HCT116 (cell line): ENCODE results near the gene ZFYVE27. TPM values are rescaled to one million over a fixed set of nuclear protein-coding genes. Genes with fewer than 3 reads are reported as not detected.

Experiments used
- ATAC-seq: fragments of 200-7000 bp; cut with Tn5 transposase; 2 replicates; pipeline ENCODE4 v1.9.1; 2020; ENCODE audit warnings: mild to moderate bottlenecking, moderate library complexity
- BruUV-seq: library from RNA; stranded (reverse); fragments of 400-500 nt; replicated peaks from 2 replicates; lab custom pipeline; 2021; lab: Mats Ljungman, UMichigan
- CTCF ChIA-PET: fragments of 300-600 bp; sonication (Branson Sonifier 250); formaldehyde crosslinking; loops from one replicate; lab custom pipeline; 2021; ENCODE audit warnings: antibody characterized with exemption; lab: Charles Lee
- POLR2A ChIA-PET: fragments of 300-600, 350-600 bp; sonication (Branson Sonifier 250); formaldehyde crosslinking; loops from one replicate; lab custom pipeline; 2021; ENCODE audit warnings: antibody characterized with exemption; lab: Charles Lee
- RAD21 ChIA-PET, 2 experiments: fragments of 300-600 bp; sonication (Branson Sonifier 250); formaldehyde crosslinking; loops; one replicate each; lab custom pipeline; 2023; ENCODE audit warnings: low total read pairs in 2 of 2; ENCODE audit not compliant: uncharacterized antibody in 2 of 2, unreplicated experiment in 2 of 2, low non-redundant PET in 1 of 2; lab: Charles Lee
- DNase-seq: peaks from one replicate; pipeline ENCODE4 v3.0.0-alpha.2; 2010; ENCODE audit warnings: low read depth, low spot score
- H2AFZ ChIP-seq: fragments of 200-600 bp; shearing (Covaris generic), sonication (generic); 2 replicates; pipeline ENCODE4 v1.6.1; 2017; ENCODE audit warnings: low read depth, mixed run types, mixed read lengths, antibody characterized with exemption, low read length; ENCODE audit not compliant: poor library complexity, severe bottlenecking
- H3K27ac ChIP-seq: 2 replicates; pipeline ENCODE4 v1.5.1; 2012; ENCODE audit warnings: low read depth, low read length
- H3K27me3 ChIP-seq: fragments of 200-600 bp; sonication (generic); 2 replicates; pipeline ENCODE4 v1.6.1; 2016; ENCODE audit warnings: mixed run types, low read length, mixed read lengths; ENCODE audit not compliant: insufficient read depth
- H3K36me3 ChIP-seq, 2 experiments: fragments of 200-500 bp in 1 of 2; fragments of 200-600 bp in 1 of 2; sonication (Bioruptor generic) in 1 of 2; sonication (generic) in 1 of 2; 2 replicates each; pipeline versions ENCODE4 v1.5.1 to v1.6.1; 2014 to 2016; ENCODE audit warnings: low read length in 2 of 2, inconsistent platforms in 1 of 2, mixed read lengths in 1 of 2, mixed run types in 1 of 2; ENCODE audit not compliant: insufficient read depth in 2 of 2, control insufficient read depth in 1 of 2
- H3K4me1 ChIP-seq, 2 experiments: fragments of 200-600 bp in 1 of 2; sonication (generic) in 1 of 2; 2 replicates each; pipeline versions ENCODE4 v1.5.1 to v1.6.1; 2012 to 2017; ENCODE audit warnings: low read length in 2 of 2, inconsistent platforms in 1 of 2, mild to moderate bottlenecking in 1 of 2, mixed read lengths in 1 of 2, mixed run types in 1 of 2, moderate library complexity in 1 of 2; ENCODE audit not compliant: insufficient read depth in 2 of 2, control insufficient read depth in 1 of 2
- H3K4me2 ChIP-seq: fragments of 200-600 bp; sonication (generic); 2 replicates; pipeline ENCODE4 v1.6.1; 2017; ENCODE audit warnings: mixed run types, low read length, mixed read lengths
- H3K4me3 ChIP-seq, 2 experiments: fragments of 200-600 bp in 1 of 2; sonication (generic) in 1 of 2; replicated peaks in 1 of 2; 2 replicates each; pipeline ENCODE4 v1.5.1; 2011 to 2016; ENCODE audit warnings: low read length in 2 of 2, control low read depth in 1 of 2, low read depth in 1 of 2, mild to moderate bottlenecking in 1 of 2, mixed read lengths in 1 of 2, mixed run types in 1 of 2
- H3K79me2 ChIP-seq: fragments of 200-600 bp; sonication (generic); 2 replicates; pipeline ENCODE4 v1.6.1; 2017; ENCODE audit warnings: mild to moderate bottlenecking, mixed run types, low read length, moderate library complexity, mixed read lengths; ENCODE audit not compliant: insufficient read depth
- H3K9ac ChIP-seq: fragments of 200-600 bp; sonication (generic); 2 replicates; pipeline ENCODE4 v1.6.1; 2016; ENCODE audit warnings: low read length, mixed read lengths
- H3K9me2 ChIP-seq: fragments of 200-600 bp; sonication (generic), shearing (Covaris generic); 2 replicates; pipeline ENCODE4 v1.6.1; 2017; ENCODE audit warnings: mixed run types, mild to moderate bottlenecking, moderate library complexity; ENCODE audit not compliant: insufficient read depth
- H3K9me3 ChIP-seq, 2 experiments: fragments of 200-500 bp in 1 of 2; fragments of 200-600 bp in 1 of 2; sonication (Bioruptor generic) in 1 of 2; sonication (generic) in 1 of 2; 2 replicates each; pipeline ENCODE4 v1.6.1; 2014 to 2017; ENCODE audit warnings: low read length in 2 of 2, mixed read lengths in 2 of 2, inconsistent platforms in 1 of 2, low read depth in 1 of 2, mild to moderate bottlenecking in 1 of 2, mixed run types in 1 of 2, moderate library complexity in 1 of 2; ENCODE audit not compliant: control insufficient read depth in 1 of 2, insufficient read depth in 1 of 2
- H4K20me1 ChIP-seq: fragments of 200-600 bp; sonication (generic), shearing (Covaris generic); 2 replicates; pipeline ENCODE4 v1.6.1; 2017; ENCODE audit warnings: mixed run types, mild to moderate bottlenecking, moderate library complexity; ENCODE audit not compliant: insufficient read depth
- CBX3 ChIP-seq: IDR thresholded peaks from 2 replicates; pipeline ENCODE4 v1.6.1; 2012; ENCODE audit warnings: low read depth
- EGR1 ChIP-seq: IDR thresholded peaks from 2 replicates; pipeline ENCODE4 v1.6.1; 2012; ENCODE audit warnings: low read depth
- ELF1 ChIP-seq: IDR thresholded peaks from 2 replicates; pipeline ENCODE4 v1.6.1; 2012; ENCODE audit warnings: low read depth, borderline replicate concordance
- EZH2 ChIP-seq: fragments of 200-600 bp; sonication (generic); IDR thresholded peaks from 2 replicates; pipeline ENCODE4 v1.6.1; 2017; ENCODE audit warnings: antibody characterized with exemption, mixed run types
- EZH2phosphoT487 ChIP-seq: fragments of 200-600 bp; IDR thresholded peaks from 2 replicates; pipeline ENCODE4 v1.6.1; 2018; ENCODE audit warnings: antibody characterized with exemption, borderline replicate concordance
- JUND ChIP-seq: IDR thresholded peaks from 2 replicates; pipeline ENCODE4 v1.6.1; 2012
- POLR2A ChIP-seq: IDR thresholded peaks from 2 replicates; pipeline ENCODE4 v1.7.0; 2011; ENCODE audit warnings: borderline replicate concordance; ENCODE audit not compliant: insufficient read depth, insufficient read length; ENCODE audit errors: extremely low read depth
- POLR2AphosphoS5 ChIP-seq: IDR thresholded peaks from 2 replicates; pipeline ENCODE4 v1.6.1; 2011; ENCODE audit warnings: mild to moderate bottlenecking, low read depth, low read length, moderate library complexity
- RAD21 ChIP-seq: IDR thresholded peaks from 2 replicates; pipeline ENCODE4 v1.6.1; 2012; ENCODE audit warnings: low read depth, mild to moderate bottlenecking
- SIN3A ChIP-seq: IDR thresholded peaks from 2 replicates; pipeline ENCODE4 v1.6.1; 2012; ENCODE audit warnings: low read depth
- intact Hi-C: fragments of 100-400 bp; cut with micrococcal nuclease; formaldehyde crosslinking; loops from 2 replicates; pipeline ENCODE4 v1.10.0; 2022
- total RNA-seq: library from RNA; stranded (reverse); gene quantifications from one replicate; pipeline ENCODE4 v1.2.1, GENCODE V29; 2021; ENCODE audit not compliant: unreplicated experiment
- TF ChIP-seq, protein P1 (sequence below), 3 experiments: fragments of 200-600 bp in 1 of 3; sonication (generic) in 1 of 3; IDR thresholded peaks in 2 of 3; conservative IDR thresholded peaks in 1 of 3; 2 replicates each; pipeline ENCODE4 v1.5.1; 2012 to 2017; ENCODE audit warnings: low read depth in 2 of 3, low read length in 2 of 3, antibody characterized with exemption in 1 of 3, borderline replicate concordance in 1 of 3, control low read depth in 1 of 3, mild to moderate bottlenecking in 1 of 3, mixed read lengths in 1 of 3, mixed run types in 1 of 3, moderate library complexity in 1 of 3; ENCODE audit not compliant: insufficient read depth in 1 of 3
- TF ChIP-seq, protein P2 (sequence below): IDR thresholded peaks from 2 replicates; pipeline ENCODE4 v1.6.1; 2011; ENCODE audit warnings: mild to moderate bottlenecking, low read length, moderate library complexity; ENCODE audit not compliant: insufficient replicate concordance; ENCODE audit errors: extremely low read depth
- TF ChIP-seq, protein P3 (sequence below): IDR thresholded peaks from 2 replicates; pipeline ENCODE4 v1.6.1; 2012; ENCODE audit warnings: low read depth

The ZFYVE27 gene
- total RNA-seq, 1 experiment from 2014 or later: 28.4 TPM

DNA sequence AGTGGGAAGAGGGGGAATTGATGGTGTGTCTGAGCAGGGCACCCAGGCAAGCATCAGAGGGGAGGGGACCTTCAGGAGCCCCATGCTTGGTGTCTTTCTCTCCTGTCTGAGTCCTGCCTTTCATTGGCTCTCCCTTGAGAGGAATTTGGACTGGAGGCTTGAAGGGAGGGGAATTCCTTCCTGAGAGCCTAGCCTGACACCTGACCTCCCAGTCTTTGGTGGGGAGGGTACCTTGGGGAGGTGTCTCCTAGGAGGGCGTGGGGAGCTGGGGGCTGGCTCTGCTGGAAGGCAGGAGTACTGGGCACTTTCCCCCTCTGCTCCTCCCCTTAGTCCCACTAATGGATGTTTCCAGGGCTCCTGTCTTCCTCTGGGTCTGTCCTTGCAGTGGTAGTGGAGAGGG lies 36.2 kb downstream of the ZFYVE27 start:
- POLR2A ChIA-PET: no interaction called here
- H3K27me3 ChIP-seq: no peaks in the 10 kb centered on the region
- intact Hi-C loops: no loop called here

DNA sequence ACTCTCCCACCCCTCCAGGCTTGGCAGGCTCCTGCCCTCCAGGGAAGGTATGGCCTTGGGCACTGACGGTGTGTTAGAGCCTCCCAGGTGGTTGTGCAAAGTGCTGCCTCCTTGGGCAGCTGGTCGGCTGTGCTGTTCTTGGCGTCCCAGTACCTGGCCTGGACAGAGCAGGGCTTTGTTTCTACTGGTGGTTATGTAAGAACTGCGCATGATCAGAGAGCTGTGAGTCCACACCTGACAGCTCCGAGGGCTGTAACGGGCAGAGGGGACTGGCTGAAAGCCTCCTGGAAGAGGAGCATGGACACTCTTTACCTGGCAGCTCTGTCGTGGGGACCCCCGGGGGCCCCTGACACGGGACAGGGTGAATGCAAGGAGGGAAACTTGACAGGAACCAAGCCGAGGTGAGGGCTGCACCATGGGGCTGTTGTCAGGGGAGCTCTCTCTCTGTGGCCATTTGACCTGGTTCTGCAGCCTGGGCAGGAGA lies 37.9 kb downstream of the ZFYVE27 start:
- Histone ChIP-seq H3K9me2 (no peaks in the 10 kb centered on the region), H3K27me3 (no peaks in the 10 kb centered on the region), H3K9me3 (no peaks in the 10 kb centered on the region), H3K79me2 (no peaks in the 10 kb centered on the region), H3K27ac (no peak overlapping the region), H3K4me2 (no peak overlapping the region), H3K9ac (no peak overlapping the region), H4K20me1 (no peaks in the 10 kb centered on the region), H3K4me3 (no peak overlapping the region), H3K36me3 (no peaks in the 10 kb centered on the region), H2AFZ (no peak overlapping the region), H3K4me1 (no peaks in the 10 kb centered on the region)
- intact Hi-C loops: no loop called here
- RAD21 ChIA-PET: no interaction called here
- DNase-seq (no peak), ATAC-seq (no peak)
- POLR2A ChIA-PET: no interaction called here
- BruUV-seq: no TSS peak
- CTCF ChIA-PET: no interaction called here
- TF ChIP-seq, protein P1, sequence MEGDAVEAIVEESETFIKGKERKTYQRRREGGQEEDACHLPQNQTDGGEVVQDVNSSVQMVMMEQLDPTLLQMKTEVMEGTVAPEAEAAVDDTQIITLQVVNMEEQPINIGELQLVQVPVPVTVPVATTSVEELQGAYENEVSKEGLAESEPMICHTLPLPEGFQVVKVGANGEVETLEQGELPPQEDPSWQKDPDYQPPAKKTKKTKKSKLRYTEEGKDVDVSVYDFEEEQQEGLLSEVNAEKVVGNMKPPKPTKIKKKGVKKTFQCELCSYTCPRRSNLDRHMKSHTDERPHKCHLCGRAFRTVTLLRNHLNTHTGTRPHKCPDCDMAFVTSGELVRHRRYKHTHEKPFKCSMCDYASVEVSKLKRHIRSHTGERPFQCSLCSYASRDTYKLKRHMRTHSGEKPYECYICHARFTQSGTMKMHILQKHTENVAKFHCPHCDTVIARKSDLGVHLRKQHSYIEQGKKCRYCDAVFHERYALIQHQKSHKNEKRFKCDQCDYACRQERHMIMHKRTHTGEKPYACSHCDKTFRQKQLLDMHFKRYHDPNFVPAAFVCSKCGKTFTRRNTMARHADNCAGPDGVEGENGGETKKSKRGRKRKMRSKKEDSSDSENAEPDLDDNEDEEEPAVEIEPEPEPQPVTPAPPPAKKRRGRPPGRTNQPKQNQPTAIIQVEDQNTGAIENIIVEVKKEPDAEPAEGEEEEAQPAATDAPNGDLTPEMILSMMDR (IDR thresholded peaks at IDR 0.05 in 2 of 3, conservative IDR thresholded peaks at IDR 0.05 in 1 of 3; ENCODE audit: borderline replicate concordance in 1 of 3, insufficient read depth in 1 of 3, low read depth in 2 of 3, low read length in 2 of 3): no peak
- no peak for TF ChIP-seq POLR2A
- TF ChIP-seq SIN3A: no peak
- no peak for TF ChIP-seq JUND
- TF ChIP-seq CBX3: no peak
- TF ChIP-seq EGR1: no peak
- no peak for TF ChIP-seq EZH2
- TF ChIP-seq, protein P2, sequence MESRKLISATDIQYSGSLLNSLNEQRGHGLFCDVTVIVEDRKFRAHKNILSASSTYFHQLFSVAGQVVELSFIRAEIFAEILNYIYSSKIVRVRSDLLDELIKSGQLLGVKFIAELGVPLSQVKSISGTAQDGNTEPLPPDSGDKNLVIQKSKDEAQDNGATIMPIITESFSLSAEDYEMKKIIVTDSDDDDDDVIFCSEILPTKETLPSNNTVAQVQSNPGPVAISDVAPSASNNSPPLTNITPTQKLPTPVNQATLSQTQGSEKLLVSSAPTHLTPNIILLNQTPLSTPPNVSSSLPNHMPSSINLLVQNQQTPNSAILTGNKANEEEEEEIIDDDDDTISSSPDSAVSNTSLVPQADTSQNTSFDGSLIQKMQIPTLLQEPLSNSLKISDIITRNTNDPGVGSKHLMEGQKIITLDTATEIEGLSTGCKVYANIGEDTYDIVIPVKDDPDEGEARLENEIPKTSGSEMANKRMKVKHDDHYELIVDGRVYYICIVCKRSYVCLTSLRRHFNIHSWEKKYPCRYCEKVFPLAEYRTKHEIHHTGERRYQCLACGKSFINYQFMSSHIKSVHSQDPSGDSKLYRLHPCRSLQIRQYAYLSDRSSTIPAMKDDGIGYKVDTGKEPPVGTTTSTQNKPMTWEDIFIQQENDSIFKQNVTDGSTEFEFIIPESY: no peak
- TF ChIP-seq ELF1: no peak
- no peak for TF ChIP-seq EZH2phosphoT487
- no peak for TF ChIP-seq POLR2AphosphoS5
- no peak for TF ChIP-seq RAD21
- TF ChIP-seq, protein P3, sequence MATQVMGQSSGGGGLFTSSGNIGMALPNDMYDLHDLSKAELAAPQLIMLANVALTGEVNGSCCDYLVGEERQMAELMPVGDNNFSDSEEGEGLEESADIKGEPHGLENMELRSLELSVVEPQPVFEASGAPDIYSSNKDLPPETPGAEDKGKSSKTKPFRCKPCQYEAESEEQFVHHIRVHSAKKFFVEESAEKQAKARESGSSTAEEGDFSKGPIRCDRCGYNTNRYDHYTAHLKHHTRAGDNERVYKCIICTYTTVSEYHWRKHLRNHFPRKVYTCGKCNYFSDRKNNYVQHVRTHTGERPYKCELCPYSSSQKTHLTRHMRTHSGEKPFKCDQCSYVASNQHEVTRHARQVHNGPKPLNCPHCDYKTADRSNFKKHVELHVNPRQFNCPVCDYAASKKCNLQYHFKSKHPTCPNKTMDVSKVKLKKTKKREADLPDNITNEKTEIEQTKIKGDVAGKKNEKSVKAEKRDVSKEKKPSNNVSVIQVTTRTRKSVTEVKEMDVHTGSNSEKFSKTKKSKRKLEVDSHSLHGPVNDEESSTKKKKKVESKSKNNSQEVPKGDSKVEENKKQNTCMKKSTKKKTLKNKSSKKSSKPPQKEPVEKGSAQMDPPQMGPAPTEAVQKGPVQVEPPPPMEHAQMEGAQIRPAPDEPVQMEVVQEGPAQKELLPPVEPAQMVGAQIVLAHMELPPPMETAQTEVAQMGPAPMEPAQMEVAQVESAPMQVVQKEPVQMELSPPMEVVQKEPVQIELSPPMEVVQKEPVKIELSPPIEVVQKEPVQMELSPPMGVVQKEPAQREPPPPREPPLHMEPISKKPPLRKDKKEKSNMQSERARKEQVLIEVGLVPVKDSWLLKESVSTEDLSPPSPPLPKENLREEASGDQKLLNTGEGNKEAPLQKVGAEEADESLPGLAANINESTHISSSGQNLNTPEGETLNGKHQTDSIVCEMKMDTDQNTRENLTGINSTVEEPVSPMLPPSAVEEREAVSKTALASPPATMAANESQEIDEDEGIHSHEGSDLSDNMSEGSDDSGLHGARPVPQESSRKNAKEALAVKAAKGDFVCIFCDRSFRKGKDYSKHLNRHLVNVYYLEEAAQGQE: no peak

More for the DNA sequence above, 36.2 kb downstream of the ZFYVE27 start:
- H2AFZ ChIP-seq: no peak overlapping the region
- H3K4me3 ChIP-seq: no peak overlapping the region
- ChIA-PET RAD21 (no interaction called here), CTCF (no interaction called here)
- no peak overlapping the region for H3K4me2 ChIP-seq
- ATAC-seq (no peak), DNase-seq (no peak)
- BruUV-seq: no TSS peak
- H4K20me1 ChIP-seq: no peaks in the 10 kb centered on the region
- H3K9me3 ChIP-seq: no peaks in the 10 kb centered on the region
- H3K27ac ChIP-seq: no peak overlapping the region
- H3K4me1 ChIP-seq: no peaks in the 10 kb centered on the region
- H3K9ac ChIP-seq: no peak overlapping the region
- H3K9me2 ChIP-seq: no peaks in the 10 kb centered on the region
- no peaks in the 10 kb centered on the region for H3K79me2 ChIP-seq
- TF ChIP-seq SIN3A (no peak), CBX3 (no peak)
- no peaks in the 10 kb centered on the region for H3K36me3 ChIP-seq
